Colon (tissue), 2 donors: ENCODE measurements around the gene CRACR2B.

Experiments used
- FAIRE-seq: peaks from 2 replicates; lab custom pipeline; 2012; peaks lifted over from hg19 to GRCh38; lab: Jason Lieb, UNC
- donor health status: control.
- donor health status: control.

CRACR2B gene

DNA sequence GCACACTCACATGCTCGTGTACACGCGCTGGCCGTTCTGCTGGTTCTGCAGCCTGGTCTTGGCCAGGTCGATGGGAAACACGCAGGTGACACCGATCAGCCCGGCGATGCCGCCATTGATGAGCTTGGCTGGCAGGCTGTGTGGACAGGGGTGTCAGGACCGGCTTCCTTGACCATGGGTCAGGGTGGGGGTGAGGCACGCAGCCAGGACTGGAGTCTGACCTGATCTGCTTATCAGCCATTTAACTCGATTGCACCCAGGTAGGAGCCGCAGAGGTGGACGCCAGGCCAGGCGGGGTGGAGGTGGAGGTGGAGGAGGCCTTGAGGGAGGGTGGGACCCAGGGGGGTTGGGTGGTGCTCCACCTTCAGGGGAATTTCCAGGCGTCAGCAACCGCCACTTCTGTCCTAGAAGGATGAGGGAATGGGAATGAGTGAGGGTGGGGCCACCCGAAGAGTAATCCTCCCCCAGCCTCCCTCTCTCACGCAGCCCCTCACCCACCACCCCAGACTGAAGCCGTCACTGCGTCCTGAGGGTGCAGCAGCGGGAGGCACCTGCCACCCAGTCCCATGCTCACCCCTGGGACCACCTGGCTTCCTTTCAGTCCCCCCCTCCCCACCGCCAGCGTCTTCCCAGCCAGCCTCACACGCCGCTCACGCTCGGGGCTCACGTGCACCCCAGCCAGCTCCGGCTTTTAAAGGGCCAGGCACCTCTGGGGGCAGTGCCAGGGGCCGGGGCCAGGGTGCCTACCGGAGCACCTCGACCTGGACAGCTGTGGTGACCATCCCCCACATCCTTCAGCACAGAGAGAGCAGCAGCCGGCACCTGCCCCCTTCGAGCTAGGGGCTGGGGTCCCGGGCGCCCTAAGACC, 32.7 kb upstream of the CRACR2B start:
- no peak for FAIRE-seq

DNA sequence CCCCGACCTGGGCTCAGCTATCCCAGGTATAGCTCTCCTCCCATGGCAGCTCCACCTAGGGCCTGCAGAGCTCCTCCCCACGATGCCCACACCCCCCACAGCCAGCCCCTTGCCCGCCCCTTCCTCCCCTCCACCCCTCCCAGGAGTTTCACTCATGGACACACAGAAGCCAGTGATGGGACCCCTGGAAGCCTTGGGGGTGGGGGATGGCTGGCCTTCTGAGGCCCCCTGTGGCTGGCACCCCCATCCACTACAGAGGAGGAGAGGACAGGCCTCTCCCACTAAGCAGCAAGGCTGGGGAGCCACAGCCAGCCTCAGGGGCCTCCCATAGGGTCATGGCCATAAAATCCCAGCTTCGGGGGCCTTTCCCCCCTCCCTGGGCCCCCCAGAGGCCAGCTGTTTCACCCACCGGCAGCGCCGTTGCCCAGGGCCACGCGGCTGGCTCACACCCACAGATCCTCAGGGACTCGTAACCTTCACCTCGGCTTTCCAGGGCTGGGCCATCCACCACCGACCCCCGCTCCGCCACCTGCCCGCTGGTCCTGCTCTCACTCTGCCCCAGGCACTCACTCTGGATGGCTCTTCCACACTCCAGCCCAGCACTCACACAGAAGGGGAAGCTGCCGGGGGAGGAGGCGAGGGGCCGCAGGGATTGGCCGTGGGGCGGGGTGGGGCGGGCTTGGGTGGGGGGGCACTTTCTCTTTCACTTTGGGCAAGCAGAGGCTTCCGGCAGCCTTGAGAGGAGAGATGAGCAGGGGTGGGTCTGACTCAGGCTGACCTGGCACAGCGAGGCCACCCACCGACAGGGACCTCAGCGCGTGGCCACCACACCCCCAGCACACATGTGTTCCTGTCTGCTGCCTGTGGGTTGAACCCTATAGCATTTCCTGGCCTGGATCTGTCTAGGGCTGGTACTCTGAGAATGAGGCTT, 31.8 kb upstream of the CRACR2B start:
- no peak for FAIRE-seq

- FAIRE-seq, result no peak
Measured at GRCh38 chr11:796565-797295, 31.0 kb upstream of the CRACR2B start.

DNA sequence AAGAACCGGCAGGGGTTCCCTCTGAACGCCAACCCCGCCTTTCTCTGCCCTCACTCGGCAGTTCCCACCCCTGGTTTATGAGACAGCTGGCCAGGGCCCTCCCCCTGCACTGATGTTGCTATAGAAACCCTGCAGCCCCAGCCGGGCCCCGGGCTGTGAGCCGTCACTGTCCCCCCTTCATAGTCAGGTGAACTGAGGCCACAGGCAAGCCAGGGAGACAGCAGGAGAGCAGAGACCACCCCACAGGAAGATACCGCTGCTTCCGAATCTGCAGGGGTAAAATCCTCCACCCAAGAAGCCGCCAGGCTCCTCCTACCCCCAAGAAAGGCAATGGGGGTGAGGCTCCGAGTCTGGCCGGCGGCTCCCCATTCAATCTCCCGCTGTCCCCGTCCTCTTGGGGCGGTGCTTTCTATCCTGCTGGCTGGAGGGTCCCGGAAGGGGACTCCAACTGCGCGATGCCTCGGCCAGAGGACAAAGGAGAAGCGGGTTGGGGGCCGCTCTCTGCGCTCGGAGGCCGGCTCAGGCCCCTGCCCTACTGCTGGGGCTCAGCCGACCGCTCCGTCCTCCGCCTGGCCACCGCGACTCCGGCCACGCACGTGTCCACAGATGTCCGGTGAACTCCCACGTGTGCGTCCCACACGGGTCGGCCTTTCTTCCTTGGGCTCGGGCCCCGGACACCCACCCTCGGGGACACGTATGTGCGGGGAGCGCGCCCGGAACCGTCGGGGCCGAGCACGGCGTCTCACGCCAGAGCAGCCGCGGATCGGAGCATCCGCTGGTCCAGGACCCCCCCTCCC, 30.2 kb upstream of the CRACR2B start:
- FAIRE-seq, result no peak

- no peak for FAIRE-seq
Measured at GRCh38 chr11:798093-798713, 29.5 kb upstream of the CRACR2B start, which contains the start of gene SLC25A22. Gene SLC25A22, minus strand, starts transcription at chr11:798281. Its CDS starts 3,275 bp downstream, at chr11:795006.

DNA sequence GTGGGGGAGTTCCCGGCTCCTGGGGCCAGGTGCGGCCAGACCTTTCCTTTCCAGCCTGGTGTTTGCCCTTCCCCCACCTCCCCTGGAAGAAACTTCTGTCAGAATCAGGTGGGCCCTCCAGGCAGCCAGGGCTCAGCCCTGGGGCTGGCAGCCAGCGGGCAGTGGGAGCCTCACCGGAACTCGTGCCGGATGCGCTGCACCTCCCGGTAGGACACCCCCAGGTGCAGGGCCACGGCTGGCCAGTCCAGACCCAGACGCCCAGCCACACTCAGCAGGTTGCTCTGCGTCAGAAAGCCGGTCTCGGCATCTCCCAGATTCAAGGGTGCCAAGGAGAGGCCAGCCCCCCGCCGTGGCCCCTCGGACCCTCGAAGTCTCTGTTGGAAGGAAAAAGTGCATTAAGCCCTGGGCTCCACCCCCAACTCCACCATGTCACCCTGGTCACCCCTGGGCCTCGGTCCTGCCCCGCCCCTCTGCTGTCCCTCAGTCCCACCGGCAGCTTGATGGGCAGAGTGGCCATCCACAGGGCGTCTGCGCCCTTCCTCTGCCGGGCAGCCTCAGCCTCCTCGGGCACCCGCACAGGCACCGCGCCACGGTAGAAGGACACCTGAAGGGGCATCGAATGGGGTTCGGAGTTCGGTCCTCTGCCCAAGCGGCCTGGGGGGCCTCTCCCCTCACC, 27.9 kb upstream of the CRACR2B start:
- no peak for FAIRE-seq

- no peak for FAIRE-seq
Measured at GRCh38 chr11:800473-800872, 27.2 kb upstream of the CRACR2B start.

DNA sequence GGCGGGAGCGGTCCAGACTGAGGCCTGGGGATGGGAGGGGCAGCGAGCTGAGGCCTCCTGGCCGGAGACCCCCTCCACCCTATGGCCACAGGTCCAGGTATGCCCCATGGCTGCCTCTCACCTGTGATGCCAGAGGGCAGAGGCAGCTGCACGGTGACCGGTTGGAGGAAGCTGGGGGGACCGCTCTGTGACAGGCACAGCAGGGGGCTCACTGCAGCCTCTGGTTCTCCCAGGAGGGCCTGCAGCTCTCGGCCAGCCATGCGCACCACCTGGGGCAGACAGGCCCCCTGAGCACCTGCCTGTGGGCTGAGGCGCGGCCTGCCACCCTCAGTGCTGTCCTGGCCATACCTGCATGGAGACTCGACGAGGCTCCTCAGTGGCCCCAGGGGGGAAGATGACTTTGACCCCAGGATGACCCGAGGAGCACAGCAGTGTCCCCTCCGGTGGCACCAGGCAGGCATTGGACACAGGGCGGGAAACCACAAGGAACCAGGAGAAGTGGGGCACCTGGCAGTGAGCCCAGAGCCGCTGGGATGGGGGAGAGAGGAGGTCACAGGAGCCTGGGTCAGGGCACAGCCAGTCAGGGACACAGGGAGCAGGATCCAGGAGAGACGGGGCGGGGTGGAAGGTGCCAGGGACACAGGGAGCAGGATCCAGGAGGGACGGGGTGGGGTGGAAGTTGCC, 26.5 kb upstream of the CRACR2B start:
- no peak for FAIRE-seq

GRCh38 chr11:802018-802617, 25.6 kb upstream of the CRACR2B start:
- no peak for FAIRE-seq

GRCh38 chr11:802693-803466, 24.8 kb upstream of the CRACR2B start:
- no peak for FAIRE-seq

GRCh38 chr11:803467-803742, 24.3 kb upstream of the CRACR2B start:
- FAIRE-seq, result no peak

- no peak for FAIRE-seq
Measured at GRCh38 chr11:803770-804598, 23.7 kb upstream of the CRACR2B start.

DNA sequence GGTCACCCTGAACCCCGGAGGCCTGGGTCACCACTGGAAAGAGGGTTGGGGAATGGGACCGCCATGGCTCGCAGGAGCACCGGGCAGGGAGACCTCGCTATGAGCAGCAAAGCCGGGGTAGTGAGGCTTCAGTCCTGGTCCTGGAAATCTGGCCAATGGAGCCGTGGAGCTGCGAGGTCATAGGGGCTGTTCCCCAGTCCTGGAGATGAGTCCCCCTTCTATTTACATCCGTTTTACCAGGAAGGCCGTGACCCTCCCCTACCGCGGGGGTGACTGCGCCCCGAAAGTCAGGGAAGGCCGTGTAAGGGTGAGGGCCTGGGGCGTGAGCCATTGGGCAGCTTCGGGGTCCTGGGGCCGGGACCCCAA, 23.1 kb upstream of the CRACR2B start:
- no peak for FAIRE-seq

DNA sequence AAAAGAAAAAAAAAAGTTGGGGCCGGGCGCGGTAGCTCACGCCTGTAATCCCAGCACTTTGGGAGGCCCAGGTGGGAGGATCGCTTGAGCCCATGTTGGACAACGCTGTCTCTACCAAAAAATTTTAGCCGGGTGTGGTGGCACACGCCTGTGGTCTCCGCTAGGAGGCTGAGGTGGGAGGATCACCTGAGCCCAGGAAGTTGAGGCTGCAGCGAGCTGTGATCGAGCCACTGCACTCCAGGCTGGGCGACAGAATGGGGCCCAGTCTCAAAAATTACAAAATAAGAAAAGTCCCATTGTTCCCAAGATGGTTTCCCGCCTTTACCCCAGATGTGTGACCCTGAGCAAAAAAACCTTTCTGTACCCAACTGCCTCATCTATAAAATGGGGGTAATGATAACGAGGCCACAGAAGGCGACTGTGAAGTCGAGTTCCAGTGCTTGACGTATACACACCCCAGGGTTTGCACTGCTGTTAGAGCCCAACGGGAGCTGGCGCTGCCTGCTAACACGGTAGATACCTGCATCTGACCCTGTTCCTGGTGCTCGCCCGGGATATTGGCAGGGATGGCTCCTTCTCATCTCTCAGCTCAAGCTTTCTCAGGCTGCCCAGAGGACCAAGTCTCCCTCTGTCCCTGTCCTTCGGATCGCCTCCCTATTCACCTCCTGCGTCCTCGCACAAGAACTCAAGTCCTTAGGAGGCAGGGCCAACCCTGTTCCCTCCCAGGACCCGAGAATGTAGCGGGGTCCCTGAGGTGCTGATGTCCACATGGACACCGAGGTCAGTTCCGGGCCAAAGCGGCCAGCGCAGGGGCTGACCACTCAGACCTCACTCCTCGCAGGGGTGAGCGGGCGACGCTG, 19.1 kb upstream of the CRACR2B start:
- FAIRE-seq, result no peak

- FAIRE-seq, result no peak
Measured at GRCh38 chr11:809287-810039, 18.3 kb upstream of the CRACR2B start, which contains the start of gene RPLP2. Gene RPLP2, plus strand, starts transcription at chr11:809967. Its CDS starts 268 bp downstream, at chr11:810235.

DNA sequence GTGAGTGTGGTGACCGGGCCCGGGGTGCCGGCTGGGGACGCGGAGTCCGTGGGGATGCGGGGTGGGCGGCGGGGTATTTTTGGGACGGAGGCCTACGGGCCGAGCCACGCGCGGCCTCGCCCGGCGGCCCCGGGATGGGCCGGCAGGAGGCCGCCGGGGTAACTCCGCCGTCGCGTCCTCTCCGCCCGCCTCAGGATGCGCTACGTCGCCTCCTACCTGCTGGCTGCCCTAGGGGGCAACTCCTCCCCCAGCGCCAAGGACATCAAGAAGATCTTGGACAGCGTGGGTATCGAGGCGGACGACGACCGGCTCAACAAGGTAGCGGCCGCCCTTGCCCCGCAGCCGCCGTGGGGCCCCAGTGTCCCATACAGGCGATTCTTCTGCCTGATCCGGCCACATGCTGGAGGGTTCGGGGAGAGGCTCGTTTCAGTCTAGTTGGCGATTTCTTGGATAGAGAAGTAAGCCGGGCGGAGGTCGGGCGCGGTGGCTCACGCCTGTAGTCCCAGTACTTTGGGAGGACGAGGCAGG, 17.6 kb upstream of the CRACR2B start:
- FAIRE-seq, result no peak
